Endothelial cell (in vitro differentiated cells): ENCODE measurements around the gene CYP3A4. TPM values are rescaled to one million over a fixed set of nuclear protein-coding genes. Genes with fewer than 3 reads are reported as not detected.

Source experiments
- DNase-seq: peaks from one replicate; pipeline ENCODE4 v3.0.0; 2021; ENCODE audit warnings: low spot score
- H3K27ac Mint-ChIP-seq: one replicate; pipeline ENCODE4 v1.8.0; 2021; ENCODE audit warnings: mixed read lengths, inconsistent platforms; ENCODE audit not compliant: unreplicated experiment
- H3K27me3 Mint-ChIP-seq: one replicate; pipeline ENCODE4 v1.8.0; 2021; ENCODE audit warnings: mild to moderate bottlenecking, moderate library complexity, mixed read lengths, inconsistent platforms; ENCODE audit not compliant: unreplicated experiment
- H3K36me3 Mint-ChIP-seq: one replicate; pipeline ENCODE4 v1.8.0; 2021; ENCODE audit warnings: mild to moderate bottlenecking, low read depth, mixed read lengths, inconsistent platforms; ENCODE audit not compliant: unreplicated experiment
- H3K4me1 Mint-ChIP-seq: one replicate; pipeline ENCODE4 v1.8.0; 2021; ENCODE audit warnings: mild to moderate bottlenecking, mixed read lengths, inconsistent platforms; ENCODE audit not compliant: unreplicated experiment
- H3K4me3 Mint-ChIP-seq: one replicate; pipeline ENCODE4 v1.8.0; 2021; ENCODE audit warnings: mild to moderate bottlenecking, mixed read lengths, inconsistent platforms; ENCODE audit not compliant: unreplicated experiment
- H3K9me3 Mint-ChIP-seq: one replicate; pipeline ENCODE4 v1.8.0; 2021; ENCODE audit warnings: mixed read lengths, inconsistent platforms; ENCODE audit not compliant: unreplicated experiment
- total RNA-seq: library from RNA; stranded (reverse); fragmentation: NEBNext Ultra II Directional; extraction: Animal tissue kit (Norgen Biotek cat#: 25700); gene quantifications from one replicate; pipeline ENCODE4 v1.2.1, GENCODE V29; 2021; ENCODE audit not compliant: unreplicated experiment
- TF ChIP-seq, protein P1 (sequence below): fragments of 200-600 bp; sonication (generic); IDR thresholded peaks from one replicate; pipeline ENCODE4 v1.5.0; 2021; ENCODE audit warnings: antibody characterized with exemption; ENCODE audit not compliant: unreplicated experiment

Gene CYP3A4
- total RNA-seq, 1 donor from 2014 or later, result not detected

DNA sequence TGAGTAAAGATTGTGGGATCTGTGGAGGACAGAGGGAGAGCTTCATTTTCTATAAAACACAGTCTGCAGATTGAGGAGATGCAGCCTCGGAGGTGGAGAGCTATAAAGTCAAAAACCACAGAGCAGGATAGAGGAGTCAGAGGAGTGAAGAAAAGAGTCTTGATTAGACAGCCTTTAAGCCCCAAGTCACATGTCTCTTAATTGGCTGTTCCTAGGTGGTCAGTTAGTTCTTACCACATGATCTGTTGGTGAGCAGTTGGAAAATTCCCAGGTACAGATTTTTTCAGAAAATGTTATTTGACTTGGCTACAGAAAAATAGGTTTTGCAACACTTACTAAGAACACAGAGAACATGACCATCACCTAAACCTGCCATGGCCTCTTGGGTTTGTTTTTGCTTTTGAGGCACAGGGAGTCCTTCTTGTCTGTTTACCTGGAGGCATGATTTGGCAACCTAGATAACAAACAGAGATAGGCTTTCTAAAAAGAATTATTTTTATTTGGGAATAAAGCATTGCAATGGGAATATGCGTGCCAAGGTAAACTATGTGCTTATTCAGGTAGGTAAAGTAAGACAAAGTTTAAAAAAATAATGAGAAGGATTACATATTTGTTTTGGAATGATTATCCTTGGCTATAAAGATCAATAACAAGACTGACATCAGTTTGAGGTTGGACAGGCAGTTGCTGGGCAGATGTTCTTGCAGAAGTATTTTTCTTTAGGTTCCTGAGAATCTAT, 43.2 kb upstream of the CYP3A4 start:
- Mint-ChIP-seq H3K4me3 (no peak overlapping the region), H3K4me1 (peaks cover 4% of the 10 kb centered on the region), H3K27me3 (peaks cover 2% of the 10 kb centered on the region), H3K27ac (no peak overlapping the region), H3K9me3 (no peaks in the 10 kb centered on the region), H3K36me3 (no peaks in the 10 kb centered on the region)
- DNase-seq, result no peak
- TF ChIP-seq, protein P1, sequence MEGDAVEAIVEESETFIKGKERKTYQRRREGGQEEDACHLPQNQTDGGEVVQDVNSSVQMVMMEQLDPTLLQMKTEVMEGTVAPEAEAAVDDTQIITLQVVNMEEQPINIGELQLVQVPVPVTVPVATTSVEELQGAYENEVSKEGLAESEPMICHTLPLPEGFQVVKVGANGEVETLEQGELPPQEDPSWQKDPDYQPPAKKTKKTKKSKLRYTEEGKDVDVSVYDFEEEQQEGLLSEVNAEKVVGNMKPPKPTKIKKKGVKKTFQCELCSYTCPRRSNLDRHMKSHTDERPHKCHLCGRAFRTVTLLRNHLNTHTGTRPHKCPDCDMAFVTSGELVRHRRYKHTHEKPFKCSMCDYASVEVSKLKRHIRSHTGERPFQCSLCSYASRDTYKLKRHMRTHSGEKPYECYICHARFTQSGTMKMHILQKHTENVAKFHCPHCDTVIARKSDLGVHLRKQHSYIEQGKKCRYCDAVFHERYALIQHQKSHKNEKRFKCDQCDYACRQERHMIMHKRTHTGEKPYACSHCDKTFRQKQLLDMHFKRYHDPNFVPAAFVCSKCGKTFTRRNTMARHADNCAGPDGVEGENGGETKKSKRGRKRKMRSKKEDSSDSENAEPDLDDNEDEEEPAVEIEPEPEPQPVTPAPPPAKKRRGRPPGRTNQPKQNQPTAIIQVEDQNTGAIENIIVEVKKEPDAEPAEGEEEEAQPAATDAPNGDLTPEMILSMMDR, result no peak

DNA sequence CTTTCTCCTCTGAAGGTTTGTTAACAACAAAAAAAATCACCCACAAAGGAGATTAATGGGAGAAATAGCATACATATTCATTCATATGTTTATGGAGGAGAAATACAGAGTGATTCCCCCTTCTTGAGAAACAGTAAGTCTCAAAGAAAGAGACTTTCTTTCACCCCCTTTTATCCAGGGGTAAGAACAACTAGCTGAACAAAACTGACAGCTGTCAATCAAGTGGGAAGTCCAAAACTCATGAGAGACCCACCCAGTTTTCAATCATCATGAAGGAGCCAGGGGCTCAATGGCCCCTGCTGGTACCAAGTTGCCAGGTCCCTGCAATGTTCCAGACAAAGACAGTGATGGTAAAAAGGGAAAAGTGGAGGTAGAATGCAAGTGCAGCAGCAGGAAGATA, 41.9 kb upstream of the CYP3A4 start:
- H3K27me3 Mint-ChIP-seq, result peaks cover 2% of the 10 kb centered on the region
- H3K4me3 Mint-ChIP-seq, result no peak overlapping the region
- TF ChIP-seq, protein P1, result no peak
- H3K27ac Mint-ChIP-seq, result no peak overlapping the region
- no peak for DNase-seq
- H3K36me3 Mint-ChIP-seq, result no peaks in the 10 kb centered on the region
- H3K9me3 Mint-ChIP-seq, result no peaks in the 10 kb centered on the region
- no peaks in the 10 kb centered on the region for H3K4me1 Mint-ChIP-seq

DNA sequence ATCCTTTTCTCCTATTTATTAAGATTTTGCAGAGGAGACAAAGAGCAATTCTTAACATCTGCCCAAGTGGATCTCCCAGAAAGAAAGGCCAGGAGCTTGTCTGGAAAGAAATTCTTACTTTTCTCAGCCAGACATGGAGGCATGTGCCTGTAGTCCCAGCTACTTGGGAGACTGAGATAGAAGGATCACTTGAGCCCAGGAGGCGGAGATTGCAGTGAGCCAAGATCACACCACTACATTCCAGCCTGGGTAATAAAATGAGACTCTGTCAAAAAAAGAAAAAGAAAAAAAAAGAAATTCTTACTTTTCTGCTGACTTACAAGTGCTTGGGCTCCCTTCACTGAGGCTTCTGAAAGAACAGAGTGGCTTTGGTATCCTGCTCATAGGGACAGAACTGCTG, 41.5 kb upstream of the CYP3A4 start:
- DNase-seq, result no peak
- H3K4me3 Mint-ChIP-seq, result no peak overlapping the region
- H3K36me3 Mint-ChIP-seq, result no peaks in the 10 kb centered on the region
- H3K9me3 Mint-ChIP-seq, result no peaks in the 10 kb centered on the region
- no peak overlapping the region for H3K27ac Mint-ChIP-seq
- TF ChIP-seq, protein P1, result no peak
- peaks cover 2% of the 10 kb centered on the region for H3K27me3 Mint-ChIP-seq
- no peaks in the 10 kb centered on the region for H3K4me1 Mint-ChIP-seq

DNA sequence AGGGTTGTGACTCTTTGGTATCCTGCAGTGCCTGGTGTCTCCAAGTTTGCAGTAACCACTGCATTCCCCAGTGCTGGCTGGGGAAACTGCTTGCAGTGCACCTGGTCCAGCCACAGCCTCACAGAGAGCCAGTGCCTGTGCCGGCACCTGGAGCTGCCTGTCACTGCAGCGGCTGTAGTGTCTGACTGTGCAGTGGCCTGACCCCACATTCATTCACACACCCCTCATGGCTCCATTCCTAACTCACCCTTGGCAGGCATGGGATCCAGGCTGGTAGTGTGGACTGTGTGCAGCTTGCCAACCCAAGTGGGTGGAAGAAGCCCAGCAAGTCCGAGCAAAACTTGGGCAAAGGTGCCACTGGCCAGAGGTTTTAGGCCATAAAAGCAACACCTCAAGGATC, 40.1 kb upstream of the CYP3A4 start:
- no peaks in the 10 kb centered on the region for H3K4me1 Mint-ChIP-seq
- DNase-seq, result no peak
- H3K36me3 Mint-ChIP-seq, result peaks cover 5% of the 10 kb centered on the region
- H3K9me3 Mint-ChIP-seq, result no peaks in the 10 kb centered on the region
- peaks cover 2% of the 10 kb centered on the region for H3K27me3 Mint-ChIP-seq
- H3K27ac Mint-ChIP-seq, result no peak overlapping the region
- TF ChIP-seq, protein P1, result no peak
- no peak overlapping the region for H3K4me3 Mint-ChIP-seq
